ENCODE results near the gene MEF2D. TPM values are rescaled to one million over a fixed set of nuclear protein-coding genes. Genes with fewer than 3 reads are reported as not detected.

The MEF2D gene
- total and polyA plus RNA-seq, 7 donors, result 43.1 to 258 (median 126) TPM

DNA sequence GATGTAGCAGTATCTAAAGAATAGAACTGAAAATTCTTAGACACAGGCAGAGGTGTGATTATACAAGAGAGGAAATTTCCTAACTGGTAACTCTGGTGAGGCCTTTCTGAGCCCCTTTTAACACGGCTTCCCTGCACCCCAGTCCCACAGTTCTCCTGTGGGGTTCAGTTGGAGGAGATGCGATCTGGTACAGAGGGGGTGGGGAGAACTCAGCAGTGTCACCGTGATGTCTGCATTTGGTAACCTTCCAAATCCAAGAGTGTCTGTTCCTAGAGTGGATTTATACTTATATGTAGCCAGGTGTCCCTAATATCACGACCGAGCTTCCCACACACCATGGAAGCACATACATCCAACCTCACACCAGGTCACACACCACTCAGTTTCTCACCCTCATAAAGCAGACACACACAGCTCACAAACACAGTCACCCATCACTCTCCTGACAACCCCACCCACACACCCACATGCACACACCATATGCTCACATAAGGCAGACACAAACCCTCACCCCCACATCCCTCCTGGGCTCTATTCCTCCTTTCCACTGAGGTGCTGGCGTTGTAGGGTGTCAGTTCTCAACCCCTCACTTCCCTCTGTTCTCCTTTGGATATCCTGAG, 83.1 kb downstream of the MEF2D start:
- WGBS, 3 donors, result 69 to 82% (median 69%) methylated on average over 6 of the region's 6 CpGs
- TF ChIP-seq, protein P1, sequence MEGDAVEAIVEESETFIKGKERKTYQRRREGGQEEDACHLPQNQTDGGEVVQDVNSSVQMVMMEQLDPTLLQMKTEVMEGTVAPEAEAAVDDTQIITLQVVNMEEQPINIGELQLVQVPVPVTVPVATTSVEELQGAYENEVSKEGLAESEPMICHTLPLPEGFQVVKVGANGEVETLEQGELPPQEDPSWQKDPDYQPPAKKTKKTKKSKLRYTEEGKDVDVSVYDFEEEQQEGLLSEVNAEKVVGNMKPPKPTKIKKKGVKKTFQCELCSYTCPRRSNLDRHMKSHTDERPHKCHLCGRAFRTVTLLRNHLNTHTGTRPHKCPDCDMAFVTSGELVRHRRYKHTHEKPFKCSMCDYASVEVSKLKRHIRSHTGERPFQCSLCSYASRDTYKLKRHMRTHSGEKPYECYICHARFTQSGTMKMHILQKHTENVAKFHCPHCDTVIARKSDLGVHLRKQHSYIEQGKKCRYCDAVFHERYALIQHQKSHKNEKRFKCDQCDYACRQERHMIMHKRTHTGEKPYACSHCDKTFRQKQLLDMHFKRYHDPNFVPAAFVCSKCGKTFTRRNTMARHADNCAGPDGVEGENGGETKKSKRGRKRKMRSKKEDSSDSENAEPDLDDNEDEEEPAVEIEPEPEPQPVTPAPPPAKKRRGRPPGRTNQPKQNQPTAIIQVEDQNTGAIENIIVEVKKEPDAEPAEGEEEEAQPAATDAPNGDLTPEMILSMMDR (IDR thresholded peaks at IDR 0.05), result no peak
- intact Hi-C loops (cut with DNase I), result no loop called here
- H3K27me3 ChIP-seq (ENCODE audit: insufficient read depth in 3 of 3, low read length in 2 of 3), result peaks cover 8 to 98% (median 38%) of the 10 kb centered on the region in 3 donors
- H3K4me3 ChIP-seq, result no peak overlapping the region
- peaks cover 25% of the 10 kb centered on the region for H3K4me1 ChIP-seq
- no peak overlapping the region for H3K27ac ChIP-seq
- no peak for DNase-seq
- no peaks in the 10 kb centered on the region for H3K9me3 ChIP-seq
- no peak for ATAC-seq
- no peaks in the 10 kb centered on the region for H3K36me3 ChIP-seq (ENCODE audit: insufficient read depth in 1 of 2, low read depth in 1 of 2)

DNA sequence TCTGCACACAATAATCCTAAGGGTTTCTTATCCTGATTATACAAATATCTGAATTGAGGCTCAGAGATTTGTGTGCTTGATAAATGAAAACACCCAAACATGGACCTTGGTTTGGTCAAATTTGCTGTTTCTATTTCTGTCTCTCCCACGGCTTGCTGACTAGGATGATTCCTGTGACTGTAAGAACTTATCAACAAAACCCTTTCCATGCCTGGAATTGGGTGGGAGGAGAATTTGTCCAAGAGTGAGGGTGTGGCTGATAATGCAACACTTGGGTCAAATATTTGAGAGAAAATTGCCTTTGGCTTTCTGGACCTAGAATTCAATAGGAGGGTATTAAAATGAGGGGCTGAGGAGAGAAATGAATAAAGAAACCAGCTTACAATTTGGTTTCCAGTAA, 83.6 kb downstream of the MEF2D start:
- intact Hi-C loops (cut with DNase I), result no loop called here
- peaks cover 8 to 94% (median 35%) of the 10 kb centered on the region in 3 donors for H3K27me3 ChIP-seq (ENCODE audit: insufficient read depth in 3 of 3, low read length in 2 of 3)
- no peak for ATAC-seq

DNA sequence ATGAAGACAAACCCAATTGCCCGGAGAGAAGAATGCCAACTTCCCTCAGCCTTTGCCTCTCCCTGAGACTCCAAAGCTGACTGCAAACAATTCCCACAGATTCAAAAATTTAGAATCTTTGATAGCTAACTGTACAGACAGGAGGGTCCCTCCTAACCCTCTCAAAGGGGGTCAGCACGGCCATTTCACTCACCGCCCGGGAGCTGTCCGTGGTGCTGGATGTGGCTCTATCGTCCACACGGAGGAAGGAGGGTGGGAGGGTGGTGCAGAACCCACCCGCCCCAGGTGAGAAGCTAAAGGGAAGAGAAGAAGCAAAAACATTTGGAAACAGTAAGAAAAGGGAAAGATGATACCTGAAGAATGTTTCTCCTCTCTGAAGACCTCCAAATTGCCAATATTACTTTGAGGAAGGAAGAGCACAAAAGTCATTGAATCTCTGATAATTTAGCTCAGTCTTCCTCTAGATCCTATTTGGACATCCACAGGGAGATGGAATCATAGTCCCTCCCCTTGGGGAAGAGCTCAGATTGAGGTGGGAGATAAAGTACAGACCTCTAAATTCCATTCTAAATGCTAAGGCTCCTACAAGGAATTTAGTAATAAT, 86.0 kb downstream of the MEF2D start:
- TF ChIP-seq, protein P1 (IDR thresholded peaks at IDR 0.05), result no peak
- WGBS, 3 donors, result 12 to 16% (median 15%) methylated on average over 8 of the region's 8 CpGs
- DNase-seq, result peak in 1 of 2 donors; percentile 30
- no peak overlapping the region for H3K4me3 ChIP-seq
- H3K4me1 ChIP-seq, result no peaks in the 10 kb centered on the region
- intact Hi-C loops (cut with DNase I), result no loop called here
- no peaks in the 10 kb centered on the region for H3K9me3 ChIP-seq
- no peak overlapping the region for H3K27ac ChIP-seq
- ATAC-seq, result no peak
- H3K27me3 ChIP-seq (ENCODE audit: insufficient read depth in 3 of 3, low read length in 2 of 3), result peaks cover 8 to 80% (median 16%) of the 10 kb centered on the region in 3 donors
- H3K36me3 ChIP-seq (ENCODE audit: insufficient read depth in 1 of 2, low read depth in 1 of 2), result no peaks in the 10 kb centered on the region

More for the DNA sequence above, 83.6 kb downstream of the MEF2D start:
- Histone ChIP-seq H3K4me1 (peaks cover 20% of the 10 kb centered on the region), H3K36me3 (ENCODE audit: insufficient read depth in 1 of 2, low read depth in 1 of 2) (no peaks in the 10 kb centered on the region), H3K4me3 (no peak overlapping the region), H3K27ac (no peak overlapping the region), H3K9me3 (no peaks in the 10 kb centered on the region)
- DNase-seq, result no peak
- WGBS, 3 donors, result 48 to 69% (median 53%) methylated on average over 1 of the region's 1 CpG
- TF ChIP-seq, protein P1 (IDR thresholded peaks at IDR 0.05), result no peak

Other genes with a start within 250 kb of the MEF2D start
- 10 to 100 TPM; 46.8 to 90.7 (median 80.8) TPM for gene SMG5, start 217.9 kb downstream of the MEF2D start, total RNA-seq
- 10 to 100 TPM; 54.0 to 74.5 (median 72.4) TPM for gene SMG5, start 217.9 kb downstream of the MEF2D start, polyA plus RNA-seq
- 1 to 10 TPM in 1 of 4 donors, under 1 TPM in 3; 0.69 to 1.6 (median 0.87) TPM for gene TMEM79, start 216.4 kb downstream of the MEF2D start, total RNA-seq
- gene TMEM79, start 216.4 kb downstream of the MEF2D start, polyA plus RNA-seq, result 1 to 10 TPM in 2 of 3 donors, under 1 TPM in 1; 0.89 to 3.6 (median 1.5) TPM
- gene GLMP, start 205.1 kb downstream of the MEF2D start, total RNA-seq, result 1 to 10 TPM; 5.1 to 9.6 (median 7.5) TPM
- 1 to 10 TPM; 6.1 to 8.3 (median 6.8) TPM for gene GLMP, start 205.1 kb downstream of the MEF2D start, polyA plus RNA-seq
- gene VHLL, start 201.5 kb downstream of the MEF2D start, total RNA-seq, result not detected
- not detected for gene VHLL, start 201.5 kb downstream of the MEF2D start, polyA plus RNA-seq
- 100 to 1,000 TPM; 164 to 190 (median 178) TPM for gene CCT3, start 162.5 kb downstream of the MEF2D start, total RNA-seq
- 100 to 1,000 TPM; 144 to 258 (median 207) TPM for gene CCT3, start 162.5 kb downstream of the MEF2D start, polyA plus RNA-seq
- 1 to 10 TPM in 1 of 4 donors, under 1 TPM in 3; 0.50 to 1.7 (median 0.85) TPM for gene TSACC, start 162.2 kb downstream of the MEF2D start, total RNA-seq
- gene TSACC, start 162.2 kb downstream of the MEF2D start, polyA plus RNA-seq, result under 1 TPM; 0.30 to 0.94 (median 0.56) TPM
- not detected for gene RHBG, start 131.6 kb downstream of the MEF2D start, total RNA-seq
- gene RHBG, start 131.6 kb downstream of the MEF2D start, polyA plus RNA-seq, result not detected
- gene IQGAP3, start 71.8 kb upstream of the MEF2D start, total RNA-seq, result under 1 TPM; 0.07 to 0.24 (median 0.16) TPM
- gene IQGAP3, start 71.8 kb upstream of the MEF2D start, polyA plus RNA-seq, result under 1 TPM; 0.01 to 0.17 (median 0.04) TPM
- gene TTC24, start 78.9 kb upstream of the MEF2D start, total RNA-seq, result under 1 TPM in 1 of 4 donors, not detected in 3; 0.69 TPM
- gene TTC24, start 78.9 kb upstream of the MEF2D start, polyA plus RNA-seq, result under 1 TPM in 2 of 3 donors, not detected in 1; 0.12 to 0.13 TPM
- gene NAXE, start 91.0 kb upstream of the MEF2D start, total RNA-seq, result 10 to 100 TPM; 44.3 to 77.5 (median 70.8) TPM
- gene NAXE, start 91.0 kb upstream of the MEF2D start, polyA plus RNA-seq, result 10 to 100 TPM; 62.6 to 74.4 (median 67.5) TPM
- 10 to 100 TPM; 30.6 to 77.5 (median 69.6) TPM for gene GPATCH4, start 100.7 kb upstream of the MEF2D start, total RNA-seq
- gene GPATCH4, start 100.7 kb upstream of the MEF2D start, polyA plus RNA-seq, result 100 to 1,000 TPM in 2 of 3 donors, 10 to 100 TPM in 1; 55.0 to 110 (median 103) TPM
- 1 to 10 TPM in 1 of 4 donors, under 1 TPM in 3; 0.28 to 2.2 (median 0.58) TPM for gene HAPLN2, start 118.6 kb upstream of the MEF2D start, total RNA-seq
- under 1 TPM; 0.56 to 0.79 (median 0.61) TPM for gene HAPLN2, start 118.6 kb upstream of the MEF2D start, polyA plus RNA-seq
- gene BCAN, start 141.3 kb upstream of the MEF2D start, total RNA-seq, result under 1 TPM in 2 of 4 donors, not detected in 2; 0.27 to 0.36 TPM
- gene BCAN, start 141.3 kb upstream of the MEF2D start, polyA plus RNA-seq, result under 1 TPM in 2 of 3 donors, not detected in 1; 0.06 to 0.08 TPM
- 100 to 1,000 TPM in 1 of 4 donors, 10 to 100 TPM in 3; 40.5 to 581 (median 80.2) TPM for gene NES, start 176.6 kb upstream of the MEF2D start, total RNA-seq
- 10 to 100 TPM; 12.3 to 23.8 (median 17.2) TPM for gene NES, start 176.6 kb upstream of the MEF2D start, polyA plus RNA-seq
- 1 to 10 TPM in 2 of 4 donors, under 1 TPM in 1, not detected in 1; 0.71 to 1.7 (median 1.6) TPM for gene CRABP2, start 204.8 kb upstream of the MEF2D start, total RNA-seq
- gene CRABP2, start 204.8 kb upstream of the MEF2D start, polyA plus RNA-seq, result under 1 TPM; 0.13 to 0.57 (median 0.53) TPM
- 10 to 100 TPM; 18.5 to 32.1 (median 28.5) TPM for gene METTL25B, start 227.7 kb upstream of the MEF2D start, total RNA-seq
- gene METTL25B, start 227.7 kb upstream of the MEF2D start, polyA plus RNA-seq, result 10 to 100 TPM; 22.1 to 31.5 (median 27.0) TPM
- gene ISG20L2, start 228.0 kb upstream of the MEF2D start, total RNA-seq, result 10 to 100 TPM in 3 of 4 donors, 1 to 10 TPM in 1; 7.4 to 19.8 (median 16.5) TPM
- 10 to 100 TPM in 2 of 3 donors, 1 to 10 TPM in 1; 7.6 to 20.4 (median 20.2) TPM for gene ISG20L2, start 228.0 kb upstream of the MEF2D start, polyA plus RNA-seq
- gene MRPL24, start 240.3 kb upstream of the MEF2D start, total RNA-seq, result 100 to 1,000 TPM in 2 of 4 donors, 10 to 100 TPM in 2; 86.1 to 137 (median 99.8) TPM
- 100 to 1,000 TPM; 140 to 174 (median 146) TPM for gene MRPL24, start 240.3 kb upstream of the MEF2D start, polyA plus RNA-seq

All from psoas muscle (tissue), 8 donors.